HUES6 (cell line): ENCODE measurements around the gene RPL7L1.
"Not testable (repeated sequence)": the region's sequence is repeated elsewhere in the genome, so short reads cannot be mapped to it uniquely, and the experiment has no call there.

ENCODE experiments used
- H3K27ac ChIP-seq: 2 replicates; pipeline ENCODE4 v1.7.0; 2013; ENCODE audit warnings: low read depth, mild to moderate bottlenecking, low read length, inconsistent platforms
- H3K27me3 ChIP-seq: 2 replicates; pipeline ENCODE4 v1.6.1; 2013; ENCODE audit warnings: low read length; ENCODE audit not compliant: control insufficient read depth, insufficient read depth
- H3K36me3 ChIP-seq: 2 replicates; pipeline ENCODE4 v1.6.1; 2013; ENCODE audit warnings: low read length; ENCODE audit not compliant: control insufficient read depth, insufficient read depth
- H3K4me1 ChIP-seq: 2 replicates; pipeline ENCODE4 v1.6.1; 2013; ENCODE audit warnings: low read length; ENCODE audit not compliant: control insufficient read depth, insufficient read depth
- H3K4me3 ChIP-seq: 2 replicates; pipeline ENCODE4 v1.5.1; 2013; ENCODE audit warnings: low read depth, low read length
- H3K9ac ChIP-seq: one replicate; pipeline ENCODE4 v1.6.1; 2013; ENCODE audit warnings: mild to moderate bottlenecking, low read length
- H3K9me3 ChIP-seq: 2 replicates; pipeline ENCODE4 v1.6.1; 2013; ENCODE audit warnings: low read depth, low read length; ENCODE audit not compliant: control insufficient read depth, insufficient read depth

Gene RPL7L1

DNA sequence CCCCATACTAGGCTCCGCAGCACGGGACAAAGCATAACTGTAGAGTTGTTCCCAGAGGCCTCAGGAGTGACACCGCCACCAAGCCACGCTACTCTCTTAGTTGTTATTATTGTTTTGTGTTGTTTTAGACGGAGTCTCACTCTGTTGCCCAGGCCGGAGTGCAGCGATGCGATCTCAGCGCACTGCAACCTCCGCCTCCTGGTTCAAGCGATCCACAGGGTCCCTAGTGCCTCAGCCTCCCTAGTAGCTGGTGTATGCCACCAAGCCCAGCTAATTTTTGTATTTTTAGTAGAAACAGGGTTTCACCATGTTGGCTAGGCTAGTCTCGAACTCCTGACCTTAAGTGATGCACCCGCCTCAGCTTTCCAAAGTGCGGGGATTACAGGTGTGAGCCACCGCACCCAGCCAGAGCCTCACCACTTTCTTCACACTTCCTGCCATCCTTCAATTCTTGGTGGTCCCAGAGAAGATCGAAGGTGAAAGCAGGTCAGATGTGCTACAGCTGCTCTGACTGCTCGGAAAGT lies 11.8 kb downstream of the RPL7L1 start:
- Histone ChIP-seq H3K36me3 (peaks cover 12% of the 10 kb centered on the region), H3K9ac (peak overlapping the region; percentile 96), H3K4me3 (peak overlapping the region; percentile 84), H3K4me1 (no peaks in the 10 kb centered on the region), H3K27me3 (no peaks in the 10 kb centered on the region), H3K27ac (peak overlapping the region; percentile 88; the same call in 1 of the 2 replicates), H3K9me3 (no peaks in the 10 kb centered on the region)

DNA sequence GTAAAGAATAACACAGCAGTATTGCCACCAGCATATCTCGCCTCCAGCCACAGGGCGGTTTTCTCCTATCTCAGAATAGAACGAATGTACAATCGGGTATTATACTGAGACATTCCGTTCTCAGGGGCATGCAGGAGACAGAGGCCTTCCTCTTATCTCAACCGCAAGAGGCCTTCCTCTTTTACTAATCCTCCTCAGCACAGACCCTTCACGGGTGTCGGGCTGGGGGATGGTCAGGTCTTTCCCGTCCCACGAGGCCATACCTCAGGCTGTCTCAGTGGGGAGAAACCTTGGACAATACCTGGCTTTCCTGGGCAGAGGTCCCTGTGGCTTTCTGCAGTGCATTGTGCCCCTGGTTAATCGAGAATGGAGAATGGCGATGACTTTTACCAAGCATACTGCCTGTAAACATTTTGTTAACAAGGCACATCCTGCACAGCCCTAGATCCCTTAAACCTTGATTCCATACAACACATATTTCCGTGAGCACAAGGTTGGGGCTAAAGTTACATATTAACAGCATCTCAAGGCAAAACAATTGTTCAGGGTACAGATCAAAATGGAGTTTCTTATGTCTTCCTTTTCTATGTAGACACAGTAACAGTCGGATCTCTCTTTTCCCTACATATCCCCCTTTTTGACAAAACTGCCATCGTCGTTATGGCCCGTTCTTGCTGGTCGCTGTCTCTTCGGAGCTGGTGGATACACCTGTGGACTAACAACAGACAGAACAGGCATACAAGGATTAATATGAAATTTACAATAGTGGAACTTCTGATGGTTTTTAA lies 14.8 kb downstream of the RPL7L1 start:
- H3K27me3 ChIP-seq, H3K36me3 ChIP-seq, H3K9me3 ChIP-seq, H3K4me1 ChIP-seq, H3K27ac ChIP-seq, H3K4me3 ChIP-seq, H3K9ac ChIP-seq: not testable (repeated sequence)

DNA sequence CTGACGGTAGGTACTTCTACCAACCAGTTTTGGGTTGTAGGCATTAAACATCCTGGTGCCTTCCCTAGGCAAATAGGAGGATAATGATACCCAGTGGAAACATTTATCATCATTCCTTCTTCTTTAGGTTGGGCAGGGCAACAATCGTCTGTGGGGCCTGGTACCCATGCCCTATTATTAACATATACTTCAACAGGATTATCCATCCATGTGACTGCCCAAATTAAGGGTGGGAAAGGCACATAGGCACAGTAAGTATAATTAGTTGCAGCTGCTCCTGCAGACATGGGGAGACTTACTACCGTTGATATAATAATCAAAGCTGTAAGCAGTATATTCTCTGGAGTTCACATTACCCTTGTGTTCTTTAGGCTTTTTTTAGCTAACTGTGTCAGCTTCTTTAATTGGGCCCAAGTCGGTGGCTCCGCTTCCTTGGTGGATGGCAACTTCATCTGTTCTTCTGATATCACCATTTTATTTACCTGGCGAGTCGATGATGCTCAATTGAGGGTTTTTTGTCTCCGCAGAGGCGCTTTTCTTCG lies 16.8 kb downstream of the RPL7L1 start:
- Histone ChIP-seq H3K27ac (no peak overlapping the region), H3K9ac (no peak overlapping the region), H3K9me3 (no peaks in the 10 kb centered on the region), H3K4me1 (peaks cover 9% of the 10 kb centered on the region; the same call in 1 of the 2 replicates), H3K36me3 (no peaks in the 10 kb centered on the region), H3K4me3 (no peak overlapping the region), H3K27me3 (no peaks in the 10 kb centered on the region)

DNA sequence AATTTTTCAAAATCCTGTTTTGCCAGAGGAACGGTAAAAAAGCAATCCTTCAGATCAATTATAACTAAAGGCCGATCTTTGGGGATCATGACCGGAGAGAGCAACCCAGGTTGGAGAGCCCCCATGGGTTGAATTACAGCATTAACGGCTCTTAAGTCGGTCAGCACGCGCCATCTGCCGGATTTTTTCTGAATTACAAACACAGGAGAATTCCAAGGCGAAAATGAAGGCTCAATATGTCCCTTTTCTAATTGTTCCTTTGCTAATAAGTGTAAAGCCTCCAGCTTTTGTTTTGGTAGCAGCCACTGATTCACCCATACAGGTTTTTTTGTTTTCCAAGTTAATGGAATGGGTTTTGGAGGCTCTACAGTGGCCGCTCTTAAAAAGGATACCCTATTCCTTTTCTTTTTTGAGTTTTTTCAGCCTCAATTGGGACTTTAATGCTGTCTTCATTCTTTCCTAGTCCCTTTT lies 19.5 kb downstream of the RPL7L1 start:
- no peak overlapping the region for H3K9ac ChIP-seq
- H3K4me1 ChIP-seq, result peaks cover 9% of the 10 kb centered on the region
- no peak overlapping the region for H3K4me3 ChIP-seq
- no peak overlapping the region for H3K27ac ChIP-seq
- no peaks in the 10 kb centered on the region for H3K27me3 ChIP-seq
- no peaks in the 10 kb centered on the region for H3K9me3 ChIP-seq
- no peaks in the 10 kb centered on the region for H3K36me3 ChIP-seq

DNA sequence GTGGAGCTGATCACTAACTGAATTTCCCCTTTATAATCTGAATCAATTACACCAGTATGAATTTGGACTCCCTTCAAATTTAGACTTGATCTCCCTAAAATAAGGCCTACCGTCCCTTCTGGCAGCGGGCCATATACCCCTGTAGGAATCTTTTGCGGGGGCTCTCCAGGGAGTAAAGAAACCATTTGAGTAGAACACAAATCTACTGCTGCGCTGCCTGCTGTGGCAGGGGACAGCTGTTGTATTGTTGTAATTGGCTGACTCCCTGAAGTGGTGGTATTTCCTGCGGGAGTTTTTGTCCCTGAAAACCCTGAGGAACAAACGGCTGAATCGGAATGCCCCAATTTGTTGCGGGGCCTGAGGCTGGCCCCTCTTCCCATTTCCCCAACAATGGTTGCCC lies 20.5 kb downstream of the RPL7L1 start:
- Histone ChIP-seq H3K4me3 (no peak overlapping the region), H3K27me3 (no peaks in the 10 kb centered on the region), H3K36me3 (no peaks in the 10 kb centered on the region), H3K27ac (no peak overlapping the region), H3K9me3 (no peaks in the 10 kb centered on the region), H3K9ac (no peak overlapping the region), H3K4me1 (peaks cover 9% of the 10 kb centered on the region)

DNA sequence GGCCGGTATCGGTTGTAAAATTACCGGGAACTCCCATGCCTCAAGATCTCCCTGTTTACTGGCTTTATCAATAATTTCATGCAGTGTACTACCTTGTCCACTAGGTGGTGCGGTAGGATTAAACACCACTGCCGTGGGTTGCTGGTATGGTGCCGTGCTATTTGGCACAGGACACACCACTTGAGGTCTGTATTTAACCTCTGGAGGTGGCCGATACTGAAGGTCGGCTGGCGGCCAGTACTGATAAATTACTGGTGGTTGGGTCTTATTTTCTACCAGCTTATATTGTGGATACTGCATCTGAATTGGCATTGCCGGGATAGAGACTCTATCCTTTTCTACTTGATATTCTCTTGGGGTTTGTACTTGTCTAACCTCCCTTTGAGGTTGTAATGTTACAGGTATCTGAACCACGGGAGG lies 22.1 kb downstream of the RPL7L1 start:
- no peak overlapping the region for H3K9ac ChIP-seq
- no peaks in the 10 kb centered on the region for H3K27me3 ChIP-seq
- no peaks in the 10 kb centered on the region for H3K9me3 ChIP-seq
- H3K27ac ChIP-seq, result no peak overlapping the region
- H3K4me1 ChIP-seq, result peaks cover 9% of the 10 kb centered on the region
- no peaks in the 10 kb centered on the region for H3K36me3 ChIP-seq
- no peak overlapping the region for H3K4me3 ChIP-seq

DNA sequence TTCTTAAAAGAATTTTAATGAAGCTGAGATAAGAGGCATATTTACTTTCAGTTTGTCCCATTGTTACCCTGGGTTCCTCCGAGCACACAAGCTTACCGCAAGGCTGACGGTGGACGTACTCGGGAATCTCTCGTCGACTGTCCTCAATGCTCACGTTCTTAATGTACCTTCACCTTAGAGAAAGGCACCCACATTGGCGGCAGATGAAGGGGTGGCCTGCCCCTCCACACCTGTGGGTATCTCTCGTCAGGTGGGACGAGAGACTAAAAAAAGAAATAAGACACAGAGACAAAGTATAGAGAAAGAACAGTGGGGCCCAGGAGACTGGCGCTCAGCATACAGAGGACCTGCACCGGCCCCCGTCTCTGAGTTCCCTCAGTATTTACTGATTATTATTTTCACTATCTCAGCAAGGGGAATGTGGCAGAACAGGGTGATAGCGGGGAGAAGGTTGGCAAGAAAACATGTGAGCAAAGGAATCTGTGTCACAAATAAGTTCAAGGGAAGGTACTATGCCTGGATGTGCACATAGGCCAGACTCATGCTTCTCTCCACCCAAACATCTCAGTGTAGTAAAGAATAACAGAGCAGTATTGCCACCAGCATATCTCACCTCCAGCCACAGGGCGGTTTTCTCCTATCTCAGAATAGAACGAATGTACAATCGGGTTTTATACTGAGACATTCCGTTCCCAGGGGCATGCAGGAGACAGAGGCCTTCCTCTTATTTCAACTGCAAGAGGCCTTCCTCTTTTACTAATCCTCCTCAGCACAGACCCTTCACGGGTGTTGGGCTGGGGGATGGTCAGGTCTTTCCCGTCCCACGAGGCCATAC lies 23.2 kb downstream of the RPL7L1 start:
- not testable (repeated sequence) for H3K27ac ChIP-seq, H3K27me3 ChIP-seq, H3K4me1 ChIP-seq, H3K36me3 ChIP-seq, H3K9me3 ChIP-seq, H3K4me3 ChIP-seq, H3K9ac ChIP-seq

DNA sequence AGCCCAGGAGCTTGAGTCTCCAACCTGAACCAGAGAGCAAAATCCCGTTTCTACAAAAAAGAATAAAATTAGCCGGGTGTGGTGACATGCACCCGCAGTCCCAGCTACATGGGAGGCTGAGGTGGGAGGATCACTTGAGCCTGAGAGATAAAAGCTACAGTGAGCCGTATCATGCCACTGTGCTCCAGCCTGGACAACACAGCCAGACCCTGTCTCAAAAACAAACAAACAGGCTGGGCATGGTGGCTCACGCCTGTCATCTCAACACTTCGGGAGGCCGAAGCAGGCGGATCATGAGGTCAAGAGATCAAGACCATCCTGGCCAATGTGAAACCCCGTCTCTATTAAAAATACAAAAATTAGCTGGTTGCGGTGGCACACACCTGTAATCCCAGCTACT lies 25.1 kb downstream of the RPL7L1 start:
- no peak overlapping the region for H3K4me3 ChIP-seq

DNA sequence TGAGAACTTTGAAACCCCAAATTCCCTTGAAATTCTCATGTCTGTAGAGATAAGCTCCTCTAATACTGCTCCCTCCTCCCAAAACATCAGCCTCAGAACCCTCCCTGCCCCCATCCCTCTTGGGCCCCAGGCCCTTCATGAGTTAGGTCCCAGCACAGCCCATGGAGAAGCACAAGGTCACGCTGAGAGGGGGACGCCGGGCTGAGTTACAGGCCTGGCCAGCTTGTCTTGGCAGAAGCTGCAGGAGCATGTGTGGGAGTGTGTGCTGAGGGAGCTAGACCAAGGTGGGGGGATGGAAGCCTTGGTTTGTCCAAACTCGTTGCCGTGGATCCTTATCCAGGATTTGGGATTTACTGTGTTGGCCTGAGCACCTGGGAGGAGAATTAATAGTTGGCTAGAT lies 27.9 kb downstream of the RPL7L1 start:
- no peak overlapping the region for H3K4me3 ChIP-seq
- no peaks in the 10 kb centered on the region for H3K36me3 ChIP-seq
- H3K27me3 ChIP-seq, result no peaks in the 10 kb centered on the region
- H3K4me1 ChIP-seq, result no peaks in the 10 kb centered on the region
- no peak overlapping the region for H3K27ac ChIP-seq
- H3K9me3 ChIP-seq, result no peaks in the 10 kb centered on the region
- H3K9ac ChIP-seq, result no peak overlapping the region

More for the DNA sequence above, 25.1 kb downstream of the RPL7L1 start:
- no peaks in the 10 kb centered on the region for H3K36me3 ChIP-seq
- no peaks in the 10 kb centered on the region for H3K9me3 ChIP-seq
- no peaks in the 10 kb centered on the region for H3K27me3 ChIP-seq
- no peak overlapping the region for H3K9ac ChIP-seq
- peaks cover 4% of the 10 kb centered on the region for H3K4me1 ChIP-seq
- no peak overlapping the region for H3K27ac ChIP-seq

DNA sequence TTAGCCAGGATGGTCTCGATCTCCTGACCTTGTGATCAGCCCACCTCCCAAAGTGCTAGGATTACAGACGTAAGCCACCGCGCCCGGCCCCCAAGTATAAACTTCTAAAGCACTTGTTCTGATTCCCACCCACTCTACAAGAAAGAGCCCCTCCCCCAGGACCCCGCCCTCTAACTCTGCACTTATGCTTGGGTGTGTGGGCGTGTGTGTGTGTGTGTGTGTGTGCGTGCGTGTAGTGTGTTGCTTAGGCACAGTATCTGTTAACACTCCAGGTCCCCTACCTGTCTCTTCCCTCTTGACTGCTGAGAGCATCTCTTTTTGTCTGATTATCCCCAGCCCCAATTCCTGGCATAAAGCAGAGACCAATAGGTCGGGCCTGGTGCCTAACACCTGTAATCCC lies 30.4 kb downstream of the RPL7L1 start:
- no peaks in the 10 kb centered on the region for H3K36me3 ChIP-seq
- no peaks in the 10 kb centered on the region for H3K27me3 ChIP-seq
- no peak overlapping the region for H3K4me3 ChIP-seq
- H3K9me3 ChIP-seq, result no peaks in the 10 kb centered on the region
- no peak overlapping the region for H3K9ac ChIP-seq
- H3K4me1 ChIP-seq, result no peaks in the 10 kb centered on the region
- H3K27ac ChIP-seq, result no peak overlapping the region
